Psoas muscle (tissue), 8 donors: Measurements from ENCODE around the gene IRF1. TPM values are rescaled to one million over a fixed set of nuclear protein-coding genes. Genes with fewer than 3 reads are reported as not detected.

Experiments used
- ATAC-seq, 4 donors: fragments of 200-7000 bp; cut with Tn5 transposase; one replicate each; pipeline ENCODE4 v1.9.1; 2020; ENCODE audit warnings: moderate library complexity in 3 of 4, mild to moderate bottlenecking in 2 of 4
- DNase-seq, 2 donors: peaks; one replicate each; pipeline ENCODE4 v3.0.0-alpha.2; 2020
- H3K27ac ChIP-seq: fragments of 200-600 bp; one replicate; pipeline ENCODE4 v1.8.0; 2022
- H3K27me3 ChIP-seq, 3 donors: fragments of 200-600 bp in 1 of 3; one replicate each; pipeline versions ENCODE4 v1.6.1 to v1.8.0; 2013 to 2022; ENCODE audit warnings: low read length in 2 of 3, mild to moderate bottlenecking in 2 of 3, moderate library complexity in 1 of 3; ENCODE audit not compliant: insufficient read depth in 3 of 3
- H3K36me3 ChIP-seq, 2 donors: fragments of 200-600 bp in 1 of 2; one replicate each; pipeline versions ENCODE4 v1.6.1 to v1.8.0; 2013 to 2022; ENCODE audit warnings: low read depth in 1 of 2, mild to moderate bottlenecking in 1 of 2, moderate library complexity in 1 of 2; ENCODE audit not compliant: insufficient read depth in 1 of 2
- H3K4me1 ChIP-seq: fragments of 200-600 bp; one replicate; pipeline ENCODE4 v1.8.0; 2022
- H3K4me3 ChIP-seq: fragments of 200-600 bp; one replicate; pipeline ENCODE4 v1.8.0; 2022; ENCODE audit warnings: mild to moderate bottlenecking
- H3K9me3 ChIP-seq: fragments of 200-600 bp; one replicate; pipeline ENCODE4 v1.8.0; 2022
- WGBS, 3 donors: extraction: QIAGEN DNeasy Blood & Tissue Kit; methylation state at CpG; one replicate each; pipeline versions ENCODE4 v1.1.6 to v1.1.7; 2013; 5-methylcytosine and 5-hydroxymethylcytosine counted together
- intact Hi-C, 2 donors: fragments of 100-400 bp; cut with DNase I; formaldehyde crosslinking; loops; one replicate each; pipeline versions ENCODE4 v1.11.0 to v1.14.2; 2022
- polyA plus RNA-seq, 3 donors: library from polyadenylated mRNA; stranded (reverse); fragments of 200-250 nt; gene quantifications; one replicate each; pipeline ENCODE4 v1.2.3, GENCODE V29; 2013
- total RNA-seq, 4 donors: library from RNA; stranded (reverse); fragmentation: NEBNext Ultra II Directional in 2 of 4; extraction: Animal tissue kit (Norgen Biotek cat#: 25700) in 2 of 4; gene quantifications; one replicate each; pipeline versions ENCODE4 v1.2.1 to v1.2.4, GENCODE V29; 2021 to 2023
- TF ChIP-seq, protein P1 (sequence below): fragments of 200-600 bp; IDR thresholded peaks from one replicate; pipeline ENCODE4 v1.8.0; 2022; ENCODE audit warnings: antibody characterized with exemption
- donor health status: healthy with polysubstance abuse.
- donor health status: DM: no; HTN: no; CAD: no; lungs with moderate emphysema.
- donor health status: Bipolar disorder and iron deficiency.
- donor health status: healthy.
- donor health status: DM: yes; HTN: yes; CAD: no.
- donor health status: DM: no; HTN: no; CAD: no.
- donor health status: DM: no; HTN: no; CAD: no.
- donor health status: DM: yes; HTN: yes; CAD: no.

The IRF1 gene
- total and polyA plus RNA-seq, 7 donors: 4.7 to 18.8 (median 11.8) TPM

DNA sequence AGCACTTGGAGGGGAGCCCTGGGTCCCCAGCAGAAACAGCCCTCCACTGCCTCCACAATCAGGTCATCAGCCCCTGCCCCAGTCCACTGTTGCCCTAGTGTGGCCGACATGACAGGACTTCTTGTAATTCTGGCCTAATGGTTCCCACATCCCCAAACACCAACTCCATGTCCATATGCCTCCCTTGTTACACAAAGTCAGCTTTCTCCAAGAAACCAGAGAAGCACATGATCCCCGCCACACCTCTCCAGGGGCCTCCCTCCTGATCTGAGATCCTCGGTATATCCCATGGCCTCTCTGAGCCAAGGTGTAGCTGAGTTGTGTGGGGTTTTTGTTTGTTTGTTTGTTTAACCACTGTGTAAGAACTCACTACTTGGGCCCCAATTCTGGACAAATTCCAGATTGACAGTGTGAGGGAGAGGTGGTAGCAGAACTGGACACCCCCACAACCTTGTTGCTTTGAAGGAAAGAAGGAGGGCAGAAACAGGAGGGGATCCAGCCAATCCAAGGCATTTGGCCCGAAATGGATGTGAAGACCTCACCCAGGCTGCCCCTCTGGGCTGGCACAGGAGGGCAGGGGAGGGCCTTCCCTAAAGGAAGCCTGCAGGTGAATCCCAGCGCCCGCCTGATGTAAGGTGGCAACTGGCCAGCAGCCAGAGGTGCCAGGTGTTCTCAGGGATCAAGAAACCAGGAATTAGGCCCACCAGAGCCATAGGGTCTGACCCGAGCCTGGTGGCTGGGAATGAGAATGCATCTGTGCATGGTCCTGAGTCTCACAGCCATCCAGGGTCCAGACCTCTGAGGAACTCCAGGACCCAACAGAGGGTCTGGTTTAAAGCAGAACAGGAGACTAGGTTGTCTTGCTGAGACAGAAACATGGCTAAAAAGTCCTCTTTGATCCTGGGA lies 13.4 kb downstream of the IRF1 start:
- ATAC-seq: no peak
- intact Hi-C loops: no loop called here
- no peak overlapping the region for H3K4me3 ChIP-seq
- H3K27ac ChIP-seq: no peak overlapping the region
- no peaks in the 10 kb centered on the region for H3K9me3 ChIP-seq
- H3K27me3 ChIP-seq: no peaks in the 10 kb centered on the region
- WGBS, 3 donors: 86 to 92% (median 89%) methylated on average over 7 of the region's 7 CpGs
- no peaks in the 10 kb centered on the region for H3K36me3 ChIP-seq
- TF ChIP-seq, protein P1, sequence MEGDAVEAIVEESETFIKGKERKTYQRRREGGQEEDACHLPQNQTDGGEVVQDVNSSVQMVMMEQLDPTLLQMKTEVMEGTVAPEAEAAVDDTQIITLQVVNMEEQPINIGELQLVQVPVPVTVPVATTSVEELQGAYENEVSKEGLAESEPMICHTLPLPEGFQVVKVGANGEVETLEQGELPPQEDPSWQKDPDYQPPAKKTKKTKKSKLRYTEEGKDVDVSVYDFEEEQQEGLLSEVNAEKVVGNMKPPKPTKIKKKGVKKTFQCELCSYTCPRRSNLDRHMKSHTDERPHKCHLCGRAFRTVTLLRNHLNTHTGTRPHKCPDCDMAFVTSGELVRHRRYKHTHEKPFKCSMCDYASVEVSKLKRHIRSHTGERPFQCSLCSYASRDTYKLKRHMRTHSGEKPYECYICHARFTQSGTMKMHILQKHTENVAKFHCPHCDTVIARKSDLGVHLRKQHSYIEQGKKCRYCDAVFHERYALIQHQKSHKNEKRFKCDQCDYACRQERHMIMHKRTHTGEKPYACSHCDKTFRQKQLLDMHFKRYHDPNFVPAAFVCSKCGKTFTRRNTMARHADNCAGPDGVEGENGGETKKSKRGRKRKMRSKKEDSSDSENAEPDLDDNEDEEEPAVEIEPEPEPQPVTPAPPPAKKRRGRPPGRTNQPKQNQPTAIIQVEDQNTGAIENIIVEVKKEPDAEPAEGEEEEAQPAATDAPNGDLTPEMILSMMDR: no peak
- DNase-seq: no peak
- peaks cover 5% of the 10 kb centered on the region for H3K4me1 ChIP-seq

DNA sequence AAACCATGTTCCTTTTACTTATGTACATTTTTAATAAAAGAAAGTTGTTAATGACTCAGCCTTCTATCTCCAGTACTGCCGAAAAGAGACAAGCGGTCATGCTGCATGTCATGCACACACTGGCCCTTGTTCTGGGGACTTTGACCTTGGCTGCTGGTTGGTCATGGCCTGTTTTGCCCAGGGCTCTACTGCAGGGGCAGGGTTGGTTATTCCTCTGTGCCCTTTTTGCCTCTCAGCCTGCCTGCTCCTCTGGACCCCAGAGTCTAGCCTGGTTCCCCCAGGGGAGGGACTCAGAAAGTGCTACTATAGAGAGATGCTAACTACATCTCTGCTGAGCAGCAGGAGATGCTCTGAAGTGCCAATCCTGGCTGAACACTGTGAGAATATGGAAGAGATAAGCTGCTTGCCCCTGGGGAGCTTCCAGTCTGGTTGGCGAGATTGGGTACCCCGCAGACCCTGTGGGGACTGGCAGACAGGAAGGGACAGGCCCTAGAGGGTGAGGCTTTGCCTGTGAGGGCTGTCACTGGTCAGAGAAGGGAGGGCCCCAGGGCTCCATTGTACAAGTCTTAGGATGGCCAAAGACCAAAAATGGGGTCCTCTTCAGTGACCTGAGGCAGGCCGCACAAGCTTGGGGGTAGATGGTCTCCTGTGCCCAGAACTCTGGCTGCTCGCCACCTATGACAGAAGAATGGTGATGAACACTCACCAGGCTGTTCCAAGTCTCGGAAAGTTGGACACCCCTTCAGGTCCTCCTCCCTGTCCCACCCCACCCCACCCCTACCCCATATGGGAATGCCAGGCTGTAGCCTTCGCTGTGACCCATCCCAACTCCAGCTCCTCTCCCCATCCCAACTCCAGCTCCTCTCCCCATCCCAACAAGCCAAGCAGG lies 14.3 kb downstream of the IRF1 start:
- no peak for DNase-seq

DNA sequence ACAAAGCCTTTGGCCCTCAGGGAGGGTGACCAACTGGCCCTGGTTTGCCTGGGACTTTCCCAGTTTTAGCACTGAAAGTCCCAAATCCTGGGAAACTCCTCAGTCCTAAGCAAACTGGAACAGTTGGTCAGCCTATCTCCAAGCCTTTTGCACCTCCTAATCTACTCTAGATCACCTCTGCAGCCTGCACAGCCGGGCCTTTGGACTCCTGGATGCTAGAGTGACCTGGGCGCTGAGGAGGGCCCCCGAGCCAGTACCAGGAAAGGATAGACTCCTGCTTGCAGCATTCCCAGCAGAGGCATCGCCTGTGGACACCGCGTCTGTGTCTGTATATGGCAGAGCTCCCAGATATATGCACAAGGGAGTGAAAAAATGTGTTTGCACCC lies 15.1 kb downstream of the IRF1 start:
- ATAC-seq: no peak
- H3K4me1 ChIP-seq: peaks cover 5% of the 10 kb centered on the region

More for the DNA sequence above, 14.3 kb downstream of the IRF1 start:
- WGBS, 3 donors: 88% methylated on average over 8 of the region's 8 CpGs
- Histone ChIP-seq H3K4me1 (peaks cover 5% of the 10 kb centered on the region), H3K27me3 (no peaks in the 10 kb centered on the region), H3K9me3 (no peaks in the 10 kb centered on the region), H3K27ac (no peak overlapping the region), H3K4me3 (no peak overlapping the region), H3K36me3 (no peaks in the 10 kb centered on the region)
- TF ChIP-seq, protein P1: no peak
- ATAC-seq: no peak
- intact Hi-C loops: no loop called here

DNA sequence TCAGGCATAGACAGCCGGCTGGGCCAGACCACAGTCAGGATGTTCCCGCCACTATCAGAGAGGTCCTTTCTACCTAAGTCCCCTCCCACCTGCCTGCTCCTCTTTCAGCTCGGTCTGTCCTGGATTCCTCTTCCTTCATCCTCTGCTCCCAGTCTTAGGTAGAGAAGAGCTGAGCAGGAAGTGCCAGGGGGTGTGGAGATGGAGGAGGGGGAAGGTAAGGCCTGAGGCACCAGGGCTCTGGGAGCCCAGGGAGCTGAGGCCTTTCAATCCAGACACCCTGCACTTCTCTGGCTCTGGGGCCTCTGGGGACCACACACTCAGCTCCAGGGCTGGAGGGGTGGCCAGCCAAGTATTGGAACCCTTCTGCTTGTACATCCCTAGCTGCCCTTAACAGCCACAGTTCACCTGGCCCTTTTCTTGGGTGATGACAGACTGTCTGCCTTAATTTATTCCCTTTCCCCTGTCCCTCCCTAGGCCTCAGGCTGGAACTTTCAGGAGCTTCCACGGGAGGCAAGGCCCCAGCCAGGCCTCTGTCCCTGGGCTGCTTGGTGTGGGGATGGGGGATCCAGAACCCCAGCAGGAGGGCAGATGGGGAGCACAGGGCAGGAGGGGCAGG lies 15.6 kb downstream of the IRF1 start:
- 68 to 72% (median 69%) methylated on average over 4 of the region's 4 CpGs for WGBS, 3 donors
- intact Hi-C loops: no loop called here
- TF ChIP-seq, protein P1: no peak
- ATAC-seq (no peak), DNase-seq (no peak)
- H3K9me3 ChIP-seq: no peaks in the 10 kb centered on the region
- H3K4me1 ChIP-seq: peaks cover 5% of the 10 kb centered on the region
- H3K36me3 ChIP-seq: peaks cover 0 to 5% of the 10 kb centered on the region in 2 donors
- H3K27me3 ChIP-seq: no peaks in the 10 kb centered on the region
- H3K4me3 ChIP-seq: no peak overlapping the region
- H3K27ac ChIP-seq: no peak overlapping the region

More for the DNA sequence above, 15.1 kb downstream of the IRF1 start:
- Histone ChIP-seq H3K27me3 (no peaks in the 10 kb centered on the region), H3K4me3 (no peak overlapping the region), H3K27ac (no peak overlapping the region), H3K36me3 (no peaks in the 10 kb centered on the region), H3K9me3 (no peaks in the 10 kb centered on the region)
- 63 to 80% (median 66%) methylated on average over 6 of the region's 6 CpGs for WGBS, 3 donors
- intact Hi-C loops: no loop called here
- no peak for DNase-seq
- TF ChIP-seq, protein P1: no peak
